B cell (primary cell): ENCODE data around the gene TMEM25. TPM values are rescaled to one million over a fixed set of nuclear protein-coding genes. Genes with fewer than 3 reads are reported as not detected.

ENCODE experiments used
- ATAC-seq: fragments of 200-7000 bp; cut with Tn5 transposase; one replicate; pipeline ENCODE4 v1.10.0; 2021; ENCODE audit warnings: low read depth, mild to moderate bottlenecking, moderate number of reproducible peaks, moderate library complexity
- CTCF ChIA-PET: fragments of 350-600 bp; sonication (Branson Sonifier 250); formaldehyde crosslinking; loops from one replicate; lab custom pipeline; 2021; ENCODE audit warnings: antibody characterized with exemption, inconsistent platforms; lab: Charles Lee
- POLR2A ChIA-PET: fragments of 350-600 bp; sonication (Branson Sonifier 250); formaldehyde crosslinking; loops from one replicate; lab custom pipeline; 2021; ENCODE audit warnings: antibody characterized with exemption; lab: Charles Lee
- DNase-seq: peaks from one replicate; pipeline ENCODE4 v3.0.0; 2013
- H2AFZ ChIP-seq: 2 replicates; pipeline ENCODE4 v1.6.1; 2012; ENCODE audit warnings: mild to moderate bottlenecking, low read depth, low read length; ENCODE audit not compliant: insufficient read depth, poor library complexity, severe bottlenecking
- H3K27ac ChIP-seq, 2 donors: 1 replicate in 1 of 2; 2 replicates in 1 of 2; pipeline ENCODE4 v1.5.1; 2012 to 2013; ENCODE audit warnings: low read length in 2 of 2, mild to moderate bottlenecking in 2 of 2, moderate library complexity in 1 of 2
- H3K27me3 ChIP-seq, 4 experiments: fragments of 200-600 bp in 1 of 4; sonication (generic) in 1 of 4; replicated peaks in 1 of 4; 1 replicate in 2 of 4; 2 replicates in 2 of 4; pipeline versions ENCODE4 v1.6.1 to v1.7.0; 2013 to 2016; ENCODE audit warnings: low read length in 3 of 4, mild to moderate bottlenecking in 2 of 4, mixed read lengths in 1 of 4, moderate library complexity in 1 of 4; ENCODE audit not compliant: insufficient read depth in 4 of 4, control insufficient read depth in 3 of 4; ENCODE audit errors: control extremely low read depth in 1 of 4
- H3K36me3 ChIP-seq, 2 experiments: replicated peaks in 1 of 2; 1 replicate in 1 of 2; 2 replicates in 1 of 2; pipeline versions ENCODE4 v1.6.1 to v1.7.1; 2013; ENCODE audit warnings: low read length in 1 of 2; ENCODE audit not compliant: insufficient read depth in 2 of 2, control insufficient read depth in 1 of 2; ENCODE audit errors: control extremely low read depth in 1 of 2, extremely low read depth in 1 of 2
- H3K4me1 ChIP-seq, 2 donors: fragments of 200-600 bp in 1 of 2; sonication (generic) in 1 of 2; 1 replicate in 1 of 2; 2 replicates in 1 of 2; pipeline versions ENCODE4 v1.5.1 to v1.6.1; 2013 to 2017; ENCODE audit warnings: low read length in 2 of 2; ENCODE audit not compliant: control insufficient read depth in 2 of 2, insufficient read depth in 2 of 2
- H3K4me2 ChIP-seq: replicated peaks from 2 replicates; pipeline ENCODE3; 2012; ENCODE audit warnings: mild to moderate bottlenecking, low read depth, low read length; ENCODE audit not compliant: poor library complexity, severe bottlenecking
- H3K4me3 ChIP-seq, 5 experiments: fragments of 200-600 bp in 1 of 5; sonication (generic) in 1 of 5; 1 replicate in 3 of 5; 2 replicates in 2 of 5; pipeline versions ENCODE4 v1.5.1 to v1.7.0; 2011 to 2016; ENCODE audit warnings: low read length in 4 of 5, mild to moderate bottlenecking in 4 of 5, low read depth in 2 of 5, control low read depth in 1 of 5, moderate library complexity in 1 of 5; ENCODE audit not compliant: insufficient read depth in 1 of 5; ENCODE audit errors: control extremely low read depth in 1 of 5, extremely low read depth in 1 of 5
- H3K79me2 ChIP-seq: fragments of 200-600 bp; sonication (generic); one replicate; pipeline ENCODE4 v1.6.0; 2016; ENCODE audit warnings: low read length; ENCODE audit not compliant: control insufficient read depth, insufficient read depth
- H3K9ac ChIP-seq: fragments of 200-600 bp; sonication (generic); 2 replicates; pipeline ENCODE4 v1.6.1; 2017; ENCODE audit warnings: mild to moderate bottlenecking, low read length, moderate library complexity
- H3K9me3 ChIP-seq, 3 donors: one replicate each; pipeline versions ENCODE4 v1.6.1 to v1.7.1; 2013; ENCODE audit warnings: low read length in 2 of 3; ENCODE audit not compliant: control insufficient read depth in 2 of 3, insufficient read depth in 1 of 3; ENCODE audit errors: control extremely low read depth in 1 of 3
- H4K20me1 ChIP-seq: 2 replicates; pipeline ENCODE4 v1.6.0; 2012; ENCODE audit warnings: mild to moderate bottlenecking, low read length; ENCODE audit not compliant: insufficient read depth, control insufficient read depth, poor library complexity, severe bottlenecking
- H3K27ac Mint-ChIP-seq: one replicate; pipeline ENCODE4 v1.8.0; 2021; ENCODE audit warnings: mixed read lengths
- H3K27me3 Mint-ChIP-seq: one replicate; pipeline ENCODE4 v1.8.0; 2021; ENCODE audit warnings: mixed read lengths
- H3K4me1 Mint-ChIP-seq: one replicate; pipeline ENCODE4 v1.8.0; 2021; ENCODE audit warnings: mixed read lengths
- H3K4me3 Mint-ChIP-seq: one replicate; pipeline ENCODE4 v1.8.0; 2021; ENCODE audit warnings: mixed read lengths
- H3K9me3 Mint-ChIP-seq: one replicate; pipeline ENCODE4 v1.8.0; 2022; ENCODE audit warnings: mixed read lengths; ENCODE audit not compliant: insufficient read depth
- EZH2 ChIP-seq: IDR thresholded peaks from 2 replicates; pipeline ENCODE4 v1.6.1; 2012; ENCODE audit warnings: borderline replicate concordance, low read depth, mild to moderate bottlenecking, moderate library complexity, low read length; ENCODE audit not compliant: insufficient read depth, poor library complexity, severe bottlenecking
- WGBS: methylation state at CpG from one replicate; pipeline ENCODE4 v1.1.5; 2013; ENCODE audit warnings: missing lambda C conversion rate; ENCODE audit not compliant: insufficient coverage; 5-methylcytosine and 5-hydroxymethylcytosine counted together
- intact Hi-C: fragments of 100-400 bp; cut with micrococcal nuclease; formaldehyde crosslinking; loops from one replicate; pipeline ENCODE4 v1.10.0; 2022
- polyA plus RNA-seq: library from polyadenylated mRNA; depleted of rRNA; stranded (reverse); fragments of >200 nt; gene quantifications from 2 replicates; pipeline ENCODE4 v1.2.3, GENCODE V29; 2012
- total RNA-seq, 2 donors: library from RNA; stranded (reverse); fragments of 120-200 nt in 1 of 2; gene quantifications; 1 replicate in 1 of 2; 2 replicates in 1 of 2; pipeline versions ENCODE4 v1.2.3 to v1.2.4, GENCODE V29; 2013 to 2022
- TF ChIP-seq, protein P1 (sequence below): fragments of 200-600 bp; IDR thresholded peaks from one replicate; pipeline ENCODE4 v1.8.0; 2022; ENCODE audit warnings: antibody characterized with exemption, mild to moderate bottlenecking

Gene TMEM25
- total and polyA plus RNA-seq, 2 donors (not counting 1 experiment from before 2014, with no cell fraction given) = 16.9 to 21.4 TPM

DNA sequence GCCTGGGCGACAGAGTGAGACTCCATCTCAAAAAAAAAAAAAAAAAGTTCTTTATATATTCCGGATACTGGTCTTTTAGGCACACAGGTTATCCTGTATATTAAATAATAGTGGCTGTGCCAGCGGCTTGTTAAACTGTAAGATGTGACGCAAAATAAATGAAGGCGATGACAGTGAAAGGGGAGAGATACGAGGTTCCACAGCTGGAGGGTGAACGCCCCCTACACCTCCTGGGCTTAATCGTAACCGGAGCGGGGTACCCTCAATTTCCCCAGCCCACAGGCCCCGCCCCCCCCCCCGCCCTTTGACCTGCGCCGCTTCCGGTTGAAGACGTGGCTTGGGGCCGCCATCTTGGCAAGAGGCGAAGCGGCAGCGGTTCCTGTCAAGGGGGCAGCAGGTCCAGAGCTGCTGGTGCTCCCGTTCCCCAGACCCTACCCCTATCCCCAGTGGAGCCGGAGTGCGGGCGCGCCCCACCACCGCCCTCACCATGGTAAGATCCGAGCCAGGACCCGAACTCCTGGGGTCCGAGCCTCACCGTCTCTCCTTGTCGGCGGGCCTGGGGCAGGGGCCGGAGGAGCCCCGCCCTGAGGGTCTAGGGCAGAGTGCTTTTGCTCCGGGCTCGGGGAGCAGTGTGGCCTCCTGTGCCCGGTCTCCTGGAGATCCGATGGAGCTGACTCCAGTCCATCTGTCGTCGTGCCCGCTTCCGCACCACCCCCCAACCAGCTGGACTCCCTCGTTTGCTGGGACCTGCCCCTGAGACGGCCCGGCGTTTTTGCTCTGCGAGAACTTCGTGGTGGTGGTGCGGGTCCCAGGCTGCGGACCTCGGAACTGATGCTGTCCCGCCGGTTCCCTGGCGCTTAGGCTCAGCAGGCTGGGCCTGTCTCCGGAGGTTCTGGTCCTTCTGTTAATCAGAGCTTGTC is 41.3 kb downstream of the TMEM25 start, which contains the start of gene ARCN1:
TSS of gene ARCN1 (plus strand) at position 349 of the 920 bp plus-strand sequence. CDS start at position 488, 139 bp downstream.
- POLR2A ChIA-PET = interaction anchor here (1.1 to 1.3 kb wide), 2 partner anchors 137 to 496 kb away, joined by 3 read pairs; no protein-coding TSS in a partner anchor
- Mint-ChIP-seq H3K27ac (peak within 1 kb of the TSS; percentile 94), H3K4me1 (peaks cover 44% of the 10 kb centered on the region), H3K9me3 (no peaks in the 10 kb centered on the region), H3K27me3 (no peaks in the 10 kb centered on the region), H3K4me3 (peak within 1 kb of the TSS; percentile 97)
- H3K27me3 ChIP-seq = no peaks in the 10 kb centered on the region
- H4K20me1 ChIP-seq = peaks cover 2% of the 10 kb centered on the region
- peak; percentile 89 for DNase-seq
- peaks cover 0 to under 1% of the 10 kb centered on the region in 2 experiments for H3K36me3 ChIP-seq
- peak within 1 kb of the TSS; percentile 95 to 97 for H3K27ac ChIP-seq
- H3K4me3 ChIP-seq = peak within 1 kb of the TSS; percentile 76 to 100 (median 99)
- H3K4me2 ChIP-seq = peak within 1 kb of the TSS; percentile 87
- H3K4me1 ChIP-seq = peaks cover 19 to 21% of the 10 kb centered on the region in 2 donors
- 0% methylated on average over 41 of the region's 55 CpGs for WGBS
- H3K9ac ChIP-seq = peak within 1 kb of the TSS; percentile 99
- peaks cover 78% of the 10 kb centered on the region for H3K79me2 ChIP-seq
- H3K9me3 ChIP-seq = no peaks in the 10 kb centered on the region
- TF ChIP-seq, protein P1, sequence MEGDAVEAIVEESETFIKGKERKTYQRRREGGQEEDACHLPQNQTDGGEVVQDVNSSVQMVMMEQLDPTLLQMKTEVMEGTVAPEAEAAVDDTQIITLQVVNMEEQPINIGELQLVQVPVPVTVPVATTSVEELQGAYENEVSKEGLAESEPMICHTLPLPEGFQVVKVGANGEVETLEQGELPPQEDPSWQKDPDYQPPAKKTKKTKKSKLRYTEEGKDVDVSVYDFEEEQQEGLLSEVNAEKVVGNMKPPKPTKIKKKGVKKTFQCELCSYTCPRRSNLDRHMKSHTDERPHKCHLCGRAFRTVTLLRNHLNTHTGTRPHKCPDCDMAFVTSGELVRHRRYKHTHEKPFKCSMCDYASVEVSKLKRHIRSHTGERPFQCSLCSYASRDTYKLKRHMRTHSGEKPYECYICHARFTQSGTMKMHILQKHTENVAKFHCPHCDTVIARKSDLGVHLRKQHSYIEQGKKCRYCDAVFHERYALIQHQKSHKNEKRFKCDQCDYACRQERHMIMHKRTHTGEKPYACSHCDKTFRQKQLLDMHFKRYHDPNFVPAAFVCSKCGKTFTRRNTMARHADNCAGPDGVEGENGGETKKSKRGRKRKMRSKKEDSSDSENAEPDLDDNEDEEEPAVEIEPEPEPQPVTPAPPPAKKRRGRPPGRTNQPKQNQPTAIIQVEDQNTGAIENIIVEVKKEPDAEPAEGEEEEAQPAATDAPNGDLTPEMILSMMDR = no peak
- TF ChIP-seq EZH2 = no peak
- intact Hi-C loops = loop anchor here (1.0 to 5.0 kb wide), 6 partner anchors 39 to 425 kb away; partner anchors contain the start of genes ATP5MG, CENATAC, KMT2A and TMEM25
- CTCF ChIA-PET = interaction anchor here (0.6 to 1.2 kb wide), 3 partner anchors 41 to 602 kb away, joined by 3 to 7 read pairs (median 3); no protein-coding TSS in a partner anchor
- peak within 1 kb of the TSS; percentile 77 for H2AFZ ChIP-seq
- peak; percentile 92 for ATAC-seq
